HL-60 (cell line): ENCODE results near the gene PGC.

Experiments used
- DNase-seq, 2 experiments: peaks; one replicate each; pipeline ENCODE4 v3.0.0-alpha.2; 2010 to 2020; ENCODE audit warnings: low read depth in 1 of 2, low spot score in 1 of 2
- H3K27ac ChIP-seq: fragments of 250-450 bp; sonication (Bioruptor Pico); replicated peaks from 2 replicates; pipeline ENCODE4 v1.5.1; 2020; ENCODE audit warnings: mild to moderate bottlenecking, moderate library complexity
- H3K27me3 ChIP-seq: fragments of 250-450 bp; sonication (Bioruptor Pico); 2 replicates; pipeline ENCODE4 v1.5.1; 2021; ENCODE audit warnings: mild to moderate bottlenecking, moderate library complexity; ENCODE audit not compliant: insufficient read depth, poor library complexity, severe bottlenecking
- H3K4me3 ChIP-seq: replicated peaks from 2 replicates; pipeline ENCODE4 v1.5.1; 2011; ENCODE audit warnings: mild to moderate bottlenecking, control low read depth, low read length; ENCODE audit not compliant: insufficient read depth
- GABPA ChIP-seq: IDR thresholded peaks from 2 replicates; pipeline ENCODE4 v1.6.1; 2012; ENCODE audit warnings: low read depth
- POLR2AphosphoS5 ChIP-seq: IDR thresholded peaks from 2 replicates; pipeline ENCODE4 v1.6.1; 2012; ENCODE audit warnings: low read depth
- SPI1 ChIP-seq: IDR thresholded peaks from 2 replicates; pipeline ENCODE4 v1.6.1; 2012; ENCODE audit warnings: low read depth, mild to moderate bottlenecking, borderline replicate concordance
- TF ChIP-seq, protein P1 (sequence below): IDR thresholded peaks from 2 replicates; pipeline ENCODE4 v1.6.1; 2012; ENCODE audit warnings: low read depth; ENCODE audit not compliant: insufficient replicate concordance
- TF ChIP-seq, protein P2 (sequence below): IDR thresholded peaks from one replicate; pipeline ENCODE4 v1.5.1; 2011; ENCODE audit warnings: low read length, control low read depth, inconsistent platforms; ENCODE audit not compliant: insufficient read depth

PGC gene

DNA sequence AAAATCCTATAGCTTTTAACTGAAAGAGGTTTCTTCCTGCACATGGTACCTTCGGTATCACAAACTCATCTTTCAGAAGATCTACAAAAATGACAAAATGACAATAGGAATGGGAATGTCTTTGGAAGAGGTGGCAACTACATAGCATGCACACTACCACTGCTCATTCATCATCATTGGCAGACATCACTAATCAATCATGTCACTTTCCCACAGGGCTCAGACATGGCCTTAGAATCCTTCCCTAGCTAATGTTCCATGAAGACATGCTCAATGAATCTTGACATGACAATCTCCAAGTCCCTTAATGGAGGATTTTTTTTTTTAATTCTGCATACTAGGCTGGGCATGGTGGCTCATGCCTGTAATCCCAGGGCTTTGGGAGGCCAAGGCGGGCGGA lies 3.2 kb upstream of the PGC start:
- Histone ChIP-seq H3K27ac (no peak overlapping the region), H3K4me3 (no peak overlapping the region), H3K27me3 (no peaks in the 10 kb centered on the region)
- TF ChIP-seq GABPA: no peak
- TF ChIP-seq, protein P1, sequence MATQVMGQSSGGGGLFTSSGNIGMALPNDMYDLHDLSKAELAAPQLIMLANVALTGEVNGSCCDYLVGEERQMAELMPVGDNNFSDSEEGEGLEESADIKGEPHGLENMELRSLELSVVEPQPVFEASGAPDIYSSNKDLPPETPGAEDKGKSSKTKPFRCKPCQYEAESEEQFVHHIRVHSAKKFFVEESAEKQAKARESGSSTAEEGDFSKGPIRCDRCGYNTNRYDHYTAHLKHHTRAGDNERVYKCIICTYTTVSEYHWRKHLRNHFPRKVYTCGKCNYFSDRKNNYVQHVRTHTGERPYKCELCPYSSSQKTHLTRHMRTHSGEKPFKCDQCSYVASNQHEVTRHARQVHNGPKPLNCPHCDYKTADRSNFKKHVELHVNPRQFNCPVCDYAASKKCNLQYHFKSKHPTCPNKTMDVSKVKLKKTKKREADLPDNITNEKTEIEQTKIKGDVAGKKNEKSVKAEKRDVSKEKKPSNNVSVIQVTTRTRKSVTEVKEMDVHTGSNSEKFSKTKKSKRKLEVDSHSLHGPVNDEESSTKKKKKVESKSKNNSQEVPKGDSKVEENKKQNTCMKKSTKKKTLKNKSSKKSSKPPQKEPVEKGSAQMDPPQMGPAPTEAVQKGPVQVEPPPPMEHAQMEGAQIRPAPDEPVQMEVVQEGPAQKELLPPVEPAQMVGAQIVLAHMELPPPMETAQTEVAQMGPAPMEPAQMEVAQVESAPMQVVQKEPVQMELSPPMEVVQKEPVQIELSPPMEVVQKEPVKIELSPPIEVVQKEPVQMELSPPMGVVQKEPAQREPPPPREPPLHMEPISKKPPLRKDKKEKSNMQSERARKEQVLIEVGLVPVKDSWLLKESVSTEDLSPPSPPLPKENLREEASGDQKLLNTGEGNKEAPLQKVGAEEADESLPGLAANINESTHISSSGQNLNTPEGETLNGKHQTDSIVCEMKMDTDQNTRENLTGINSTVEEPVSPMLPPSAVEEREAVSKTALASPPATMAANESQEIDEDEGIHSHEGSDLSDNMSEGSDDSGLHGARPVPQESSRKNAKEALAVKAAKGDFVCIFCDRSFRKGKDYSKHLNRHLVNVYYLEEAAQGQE: no peak
- no peak for TF ChIP-seq SPI1
- TF ChIP-seq, protein P2, sequence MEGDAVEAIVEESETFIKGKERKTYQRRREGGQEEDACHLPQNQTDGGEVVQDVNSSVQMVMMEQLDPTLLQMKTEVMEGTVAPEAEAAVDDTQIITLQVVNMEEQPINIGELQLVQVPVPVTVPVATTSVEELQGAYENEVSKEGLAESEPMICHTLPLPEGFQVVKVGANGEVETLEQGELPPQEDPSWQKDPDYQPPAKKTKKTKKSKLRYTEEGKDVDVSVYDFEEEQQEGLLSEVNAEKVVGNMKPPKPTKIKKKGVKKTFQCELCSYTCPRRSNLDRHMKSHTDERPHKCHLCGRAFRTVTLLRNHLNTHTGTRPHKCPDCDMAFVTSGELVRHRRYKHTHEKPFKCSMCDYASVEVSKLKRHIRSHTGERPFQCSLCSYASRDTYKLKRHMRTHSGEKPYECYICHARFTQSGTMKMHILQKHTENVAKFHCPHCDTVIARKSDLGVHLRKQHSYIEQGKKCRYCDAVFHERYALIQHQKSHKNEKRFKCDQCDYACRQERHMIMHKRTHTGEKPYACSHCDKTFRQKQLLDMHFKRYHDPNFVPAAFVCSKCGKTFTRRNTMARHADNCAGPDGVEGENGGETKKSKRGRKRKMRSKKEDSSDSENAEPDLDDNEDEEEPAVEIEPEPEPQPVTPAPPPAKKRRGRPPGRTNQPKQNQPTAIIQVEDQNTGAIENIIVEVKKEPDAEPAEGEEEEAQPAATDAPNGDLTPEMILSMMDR: no peak
- TF ChIP-seq POLR2AphosphoS5: no peak
- DNase-seq: no peak

DNA sequence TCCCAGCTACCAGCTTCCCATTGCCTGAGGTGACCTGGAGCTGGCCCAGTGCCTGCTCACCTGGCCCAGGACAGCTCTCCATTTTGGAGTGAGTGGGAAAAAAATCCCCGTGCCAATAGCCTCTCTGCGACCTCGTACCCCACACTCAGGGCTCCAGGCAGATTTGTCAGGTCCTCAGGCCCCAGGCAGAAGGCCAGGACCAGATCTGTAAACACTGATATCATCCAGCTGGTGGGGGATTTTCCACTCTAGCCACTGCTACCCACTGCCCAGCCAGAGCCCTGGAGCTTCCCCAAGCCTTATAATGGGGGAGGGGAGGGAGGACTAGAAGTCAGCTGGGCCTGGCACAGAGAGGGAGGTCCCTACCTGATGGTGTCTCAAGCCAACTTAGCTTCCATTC lies 1.3 kb upstream of the PGC start:
- no peak for DNase-seq
- H3K27me3 ChIP-seq: no peaks in the 10 kb centered on the region
- no peak for TF ChIP-seq POLR2AphosphoS5
- TF ChIP-seq, protein P2: no peak
- TF ChIP-seq SPI1: no peak
- no peak overlapping the region for H3K4me3 ChIP-seq
- no peak overlapping the region for H3K27ac ChIP-seq

DNA sequence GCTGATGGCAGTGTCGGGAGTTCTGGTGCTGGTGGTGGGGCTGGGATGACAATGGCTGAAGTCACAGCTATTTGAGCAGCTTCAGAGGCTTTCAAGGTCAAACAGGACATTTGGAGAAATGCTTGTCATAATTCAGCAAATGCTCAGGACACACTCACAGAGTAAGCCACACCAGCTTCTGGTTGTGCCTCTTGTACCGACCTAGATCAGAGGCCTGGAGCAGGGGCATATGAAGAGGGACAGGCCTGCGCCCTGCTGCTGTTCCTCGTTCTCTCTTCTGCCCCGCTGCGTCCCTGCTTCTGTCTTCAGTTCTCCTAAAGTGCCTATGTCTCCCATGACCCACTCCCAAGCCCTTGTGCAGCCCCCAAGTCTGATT lies 893 bp upstream of the PGC start:
- TF ChIP-seq, protein P1: no peak
- TF ChIP-seq SPI1: no peak
- TF ChIP-seq, protein P2: no peak
- TF ChIP-seq POLR2AphosphoS5: no peak
- TF ChIP-seq GABPA: no peak
- DNase-seq: no peak
- Histone ChIP-seq H3K4me3 (no peak overlapping the region), H3K27ac (no peak overlapping the region), H3K27me3 (no peaks in the 10 kb centered on the region)

DNA sequence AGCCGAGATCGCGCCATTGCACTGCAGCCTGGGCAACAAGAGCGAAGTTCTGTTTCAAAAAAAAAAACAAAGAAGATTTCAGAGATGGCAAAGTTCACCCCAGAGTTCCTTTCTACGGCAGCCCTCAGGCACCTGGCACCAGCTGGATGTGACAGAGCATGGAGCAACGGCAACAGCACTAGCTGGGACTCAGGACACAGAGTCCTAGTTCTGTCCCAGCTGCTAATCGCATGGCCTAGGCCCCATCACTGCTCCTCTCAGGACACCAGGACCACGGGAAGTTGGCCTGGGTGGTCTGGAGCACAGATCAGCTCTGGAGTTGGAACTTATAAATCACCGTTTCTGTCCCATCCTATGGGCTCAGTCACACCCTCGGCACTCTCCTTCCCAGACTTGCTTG lies 1.1 kb downstream of the PGC start:
- no peak for DNase-seq
- Histone ChIP-seq H3K27me3 (no peaks in the 10 kb centered on the region), H3K4me3 (no peak overlapping the region), H3K27ac (no peak overlapping the region)
- TF ChIP-seq, protein P2: no peak
- no peak for TF ChIP-seq SPI1
- TF ChIP-seq POLR2AphosphoS5: no peak
- TF ChIP-seq, protein P1: no peak
- no peak for TF ChIP-seq GABPA
